GM18499 (cell line): Measurements from ENCODE around the gene CKMT1B.
"Not testable (repeated sequence)": the region's sequence is repeated elsewhere in the genome, so short reads cannot be mapped to it uniquely, and the experiment has no call there.

Experiments used
- ATAC-seq: cut with Tn5 transposase; IDR thresholded peaks from one replicate; pipeline ENCODE4 v1.9.1; 2021; ENCODE audit warnings: moderate number of reproducible peaks; ENCODE audit not compliant: insufficient read depth, unreplicated experiment

CKMT1B gene

GRCh38 chr15:43626937-43627336 is 33.1 kb downstream of the CKMT1B start:
- ATAC-seq = not testable (repeated sequence)

GRCh38 chr15:43638464-43639204 is 44.8 kb downstream of the CKMT1B start:
- not testable (repeated sequence) for ATAC-seq
